K562 (cell line): ENCODE data around the gene PCCA.

Experiments
- CTCF ChIP-seq, 3 experiments: IDR thresholded peaks in 2 of 3; conservative IDR thresholded peaks in 1 of 3; 2 replicates each; pipeline ENCODE4 v1.5.1; 2011 to 2012; ENCODE audit warnings: low read length in 3 of 3, mild to moderate bottlenecking in 3 of 3, control low read depth in 2 of 3, improper control_type of control experiment in 1 of 3, inconsistent platforms in 1 of 3, low read depth in 1 of 3, mixed read lengths in 1 of 3, moderate library complexity in 1 of 3; ENCODE audit not compliant: insufficient read depth in 2 of 3
- DMBX1 ChIP-seq: fragments of 250-450 bp; sonication (Bioruptor Pico); IDR thresholded peaks from 2 replicates; pipeline ENCODE4 v1.8.0; 2022; ENCODE audit warnings: inconsistent platforms, mild to moderate bottlenecking, moderate library complexity, borderline replicate concordance
- MIER1 ChIP-seq: fragments of 450-650 bp; IDR thresholded peaks from 2 replicates; pipeline ENCODE4 v1.6.1; 2016; ENCODE audit warnings: antibody characterized with exemption, mild to moderate bottlenecking, low read depth
- POLR2A ChIP-seq: fragments of 450-650 bp; conservative IDR thresholded peaks from 2 replicates; pipeline ENCODE4 v1.6.1; 2016
- SMC3 ChIP-seq: conservative IDR thresholded peaks from 2 replicates; pipeline ENCODE4 v1.6.1; 2011; ENCODE audit warnings: low read depth, low read length, improper control_type of control experiment; ENCODE audit not compliant: insufficient read depth
- TAF1 ChIP-seq: IDR thresholded peaks from 2 replicates; pipeline ENCODE4 v1.6.1; 2011; ENCODE audit warnings: mild to moderate bottlenecking, low read length, moderate library complexity; ENCODE audit not compliant: insufficient read depth, control insufficient read depth, severe bottlenecking; ENCODE audit errors: extremely low read depth

GRCh38 chr13:100291624-100292023 is 202.7 kb downstream of the PCCA start:
- no peak for TF ChIP-seq MIER1
- TF ChIP-seq CTCF (IDR thresholded peaks at IDR 0.05 in 2 of 3, conservative IDR thresholded peaks at IDR 0.05 in 1 of 3; ENCODE audit: insufficient read depth in 2 of 3, low read depth in 1 of 3, low read length in 3 of 3) = no peak
- no peak for TF ChIP-seq TAF1
- no peak for TF ChIP-seq SMC3
- no peak for TF ChIP-seq DMBX1 (CRISPR knock-in tag)
- TF ChIP-seq POLR2A = no peak
